NCI-H146 treated with DMSO at 0.1 percent for 48 hours (cell line): Measurements from ENCODE around the gene OLFML1.

ENCODE experiments used
- DNase-seq: peaks from one replicate; lab custom pipeline; 2025; ENCODE audit not compliant: unreplicated experiment; lab: John Stamatoyannopoulos, UW

The OLFML1 gene

GRCh38 chr11:7530013-7530640 lies 44.8 kb downstream of the OLFML1 start:
- no peak for DNase-seq

GRCh38 chr11:7531011-7531410 lies 45.7 kb downstream of the OLFML1 start:
- DNase-seq: no peak

- no peak for DNase-seq
Measured at GRCh38 chr11:7532405-7533145, 47.3 kb downstream of the OLFML1 start.

- DNase-seq: no peak
Measured at GRCh38 chr11:7533199-7534041, 48.1 kb downstream of the OLFML1 start.

GRCh38 chr11:7534042-7534378 lies 48.7 kb downstream of the OLFML1 start:
- no peak for DNase-seq

GRCh38 chr11:7536100-7536499 lies 50.8 kb downstream of the OLFML1 start:
- no peak for DNase-seq

- no peak for DNase-seq
Measured at GRCh38 chr11:7537265-7537664, 52.0 kb downstream of the OLFML1 start.

- DNase-seq: no peak
Measured at GRCh38 chr11:7538031-7538430, 52.7 kb downstream of the OLFML1 start.

- DNase-seq: no peak
Measured at GRCh38 chr11:7538466-7539454, 53.5 kb downstream of the OLFML1 start.

GRCh38 chr11:7540830-7541555 lies 55.7 kb downstream of the OLFML1 start:
- DNase-seq: no peak

GRCh38 chr11:7543302-7543701 lies 58.0 kb downstream of the OLFML1 start:
- DNase-seq: no peak

GRCh38 chr11:7544021-7544420 lies 58.7 kb downstream of the OLFML1 start:
- DNase-seq: no peak

- DNase-seq: no peak
Measured at GRCh38 chr11:7545611-7546010, 60.3 kb downstream of the OLFML1 start.

- no peak for DNase-seq
Measured at GRCh38 chr11:7546324-7546791, 61.1 kb downstream of the OLFML1 start.

GRCh38 chr11:7547687-7548086 lies 62.4 kb downstream of the OLFML1 start:
- no peak for DNase-seq

GRCh38 chr11:7548659-7549274 lies 63.5 kb downstream of the OLFML1 start:
- DNase-seq: no peak

- no peak for DNase-seq
Measured at GRCh38 chr11:7549681-7550080, 64.4 kb downstream of the OLFML1 start.

GRCh38 chr11:7551571-7551970 lies 66.3 kb downstream of the OLFML1 start:
- no peak for DNase-seq

GRCh38 chr11:7552666-7553065 lies 67.4 kb downstream of the OLFML1 start:
- DNase-seq: no peak
